ENCODE data around the gene ADK. TPM values are rescaled to one million over a fixed set of nuclear protein-coding genes. Genes with fewer than 3 reads are reported as not detected.
"Not testable (repeated sequence)": the region's sequence is repeated elsewhere in the genome, so short reads cannot be mapped to it uniquely, and the experiment has no call there.

ADK gene
- total and polyA plus RNA-seq, 2 of the 4 experiments (the other 2 are of a cell fraction), result 30.6 to 40.9 TPM

- H2AK9ac ChIP-seq (replicated peaks; ENCODE audit: low read depth, low read length, poor library complexity); H3K56ac ChIP-seq (ENCODE audit: extremely low read depth, insufficient read depth, low read length); H2BK15ac ChIP-seq (ENCODE audit: low read depth, low read length); H3K9me3 ChIP-seq (ENCODE audit: control insufficient read depth, insufficient read depth, low read length); POLR2A ChIA-PET (ENCODE audit: unreplicated experiment); H3K4ac ChIP-seq (ENCODE audit: low read depth, low read length); H3K27me3 ChIP-seq (ENCODE audit: control insufficient read depth, insufficient read depth, low read length); H3K23ac ChIP-seq (ENCODE audit: low read depth, low read length); H3K27ac ChIP-seq (ENCODE audit: insufficient read depth, low read length); H2BK5ac ChIP-seq (ENCODE audit: low read depth, low read length, poor library complexity, severe bottlenecking); H2AK5ac ChIP-seq (ENCODE audit: low read depth, low read length); H2BK120ac ChIP-seq (ENCODE audit: low read depth, low read length); H3K14ac ChIP-seq (replicated peaks; ENCODE audit: low read depth, low read length); H3K9me1 ChIP-seq (ENCODE audit: insufficient read depth, low read length); H4K20me1 ChIP-seq (ENCODE audit: insufficient read depth, low read length); ATAC-seq (ENCODE audit: low read depth); dilution Hi-C loops (cut with HindIII; ENCODE audit: low sequenced_read_pairs, unreplicated experiment); BruUV-seq (replicated peaks); in situ Hi-C loops (cut with MboI; ENCODE audit: low sequenced_read_pairs); H3K18ac ChIP-seq (ENCODE audit: low read depth, low read length); H3K36me3 ChIP-seq (ENCODE audit: control insufficient read depth, insufficient read depth, low read length); H2AFZ ChIP-seq (replicated peaks; ENCODE audit: low read length, poor library complexity); CTCF ChIA-PET; H3K9ac ChIP-seq (ENCODE audit: low read depth, low read length); H3K79me1 ChIP-seq (ENCODE audit: low read depth in 1 of 2, low read length in 2 of 2); H3K4me1 ChIP-seq (ENCODE audit: control insufficient read depth, insufficient read depth, low read length); intact Hi-C loops (cut with micrococcal nuclease); H2BK20ac ChIP-seq (ENCODE audit: low read depth, low read length); H4K5ac ChIP-seq (ENCODE audit: low read depth, low read length); H3K4me2 ChIP-seq (ENCODE audit: low read depth, low read length); H4K91ac ChIP-seq (ENCODE audit: insufficient read depth, low read depth, low read length); H4K8ac ChIP-seq (ENCODE audit: low read depth in 2 of 2, low read length in 2 of 2); DNase-seq; H3K4me3 ChIP-seq (ENCODE audit: insufficient read depth, low read depth, low read length): not testable (repeated sequence)
- WGBS, 2 experiments (ENCODE audit: extremely low coverage in 2 of 2, insufficient read length in 1 of 2), result no CpG with 5 or more reads among the region's 4 CpGs
Observed at GRCh38 chr10:74568896-74569295, 417.9 kb downstream of the ADK start.

- intact Hi-C loops (cut with micrococcal nuclease), result not testable (repeated sequence)
Observed at GRCh38 chr10:74573497-74573896, 422.5 kb downstream of the ADK start.

More at GRCh38 chr10:74573497-74573896, 422.5 kb downstream of the ADK start:
- H3K9me1 ChIP-seq (ENCODE audit: insufficient read depth, low read length); H3K23ac ChIP-seq (ENCODE audit: low read depth, low read length); CTCF ChIA-PET; H4K91ac ChIP-seq (ENCODE audit: insufficient read depth, low read depth, low read length); H3K4me1 ChIP-seq (ENCODE audit: control insufficient read depth, insufficient read depth, low read length); H2AK5ac ChIP-seq (ENCODE audit: low read depth, low read length); H3K79me1 ChIP-seq (ENCODE audit: low read depth in 1 of 2, low read length in 2 of 2); H2BK15ac ChIP-seq (ENCODE audit: low read depth, low read length); H2AFZ ChIP-seq (replicated peaks; ENCODE audit: low read length, poor library complexity); H3K9me3 ChIP-seq (ENCODE audit: control insufficient read depth, insufficient read depth, low read length); H3K27ac ChIP-seq (ENCODE audit: insufficient read depth, low read length); H4K20me1 ChIP-seq (ENCODE audit: insufficient read depth, low read length); H3K36me3 ChIP-seq (ENCODE audit: control insufficient read depth, insufficient read depth, low read length); H4K8ac ChIP-seq (ENCODE audit: low read depth in 2 of 2, low read length in 2 of 2); H2BK20ac ChIP-seq (ENCODE audit: low read depth, low read length); H2AK9ac ChIP-seq (replicated peaks; ENCODE audit: low read depth, low read length, poor library complexity); H3K9ac ChIP-seq (ENCODE audit: low read depth, low read length); H3K27me3 ChIP-seq (ENCODE audit: control insufficient read depth, insufficient read depth, low read length); H3K4me3 ChIP-seq (ENCODE audit: insufficient read depth, low read depth, low read length); dilution Hi-C loops (cut with HindIII; ENCODE audit: low sequenced_read_pairs, unreplicated experiment); DNase-seq; H2BK5ac ChIP-seq (ENCODE audit: low read depth, low read length, poor library complexity, severe bottlenecking); BruUV-seq (replicated peaks); H3K18ac ChIP-seq (ENCODE audit: low read depth, low read length); H4K5ac ChIP-seq (ENCODE audit: low read depth, low read length); H3K56ac ChIP-seq (ENCODE audit: extremely low read depth, insufficient read depth, low read length); in situ Hi-C loops (cut with MboI; ENCODE audit: low sequenced_read_pairs); H2BK120ac ChIP-seq (ENCODE audit: low read depth, low read length); H3K4me2 ChIP-seq (ENCODE audit: low read depth, low read length); ATAC-seq (ENCODE audit: low read depth); POLR2A ChIA-PET (ENCODE audit: unreplicated experiment); H3K4ac ChIP-seq (ENCODE audit: low read depth, low read length); H3K14ac ChIP-seq (replicated peaks; ENCODE audit: low read depth, low read length): not testable (repeated sequence)
- WGBS, 2 experiments (ENCODE audit: extremely low coverage in 2 of 2, insufficient read length in 1 of 2), result no CpG with 5 or more reads among the region's 12 CpGs

Data from IMR-90 (cell line).